ENCODE measurements around the gene RCN1.
A peak's percentile ranks its signal among the peaks of the same experiment; 100 is the strongest.
"Not testable (repeated sequence)": the region's sequence is repeated elsewhere in the genome, so short reads cannot be mapped to it uniquely, and the experiment has no call there.

Gene RCN1

DNA sequence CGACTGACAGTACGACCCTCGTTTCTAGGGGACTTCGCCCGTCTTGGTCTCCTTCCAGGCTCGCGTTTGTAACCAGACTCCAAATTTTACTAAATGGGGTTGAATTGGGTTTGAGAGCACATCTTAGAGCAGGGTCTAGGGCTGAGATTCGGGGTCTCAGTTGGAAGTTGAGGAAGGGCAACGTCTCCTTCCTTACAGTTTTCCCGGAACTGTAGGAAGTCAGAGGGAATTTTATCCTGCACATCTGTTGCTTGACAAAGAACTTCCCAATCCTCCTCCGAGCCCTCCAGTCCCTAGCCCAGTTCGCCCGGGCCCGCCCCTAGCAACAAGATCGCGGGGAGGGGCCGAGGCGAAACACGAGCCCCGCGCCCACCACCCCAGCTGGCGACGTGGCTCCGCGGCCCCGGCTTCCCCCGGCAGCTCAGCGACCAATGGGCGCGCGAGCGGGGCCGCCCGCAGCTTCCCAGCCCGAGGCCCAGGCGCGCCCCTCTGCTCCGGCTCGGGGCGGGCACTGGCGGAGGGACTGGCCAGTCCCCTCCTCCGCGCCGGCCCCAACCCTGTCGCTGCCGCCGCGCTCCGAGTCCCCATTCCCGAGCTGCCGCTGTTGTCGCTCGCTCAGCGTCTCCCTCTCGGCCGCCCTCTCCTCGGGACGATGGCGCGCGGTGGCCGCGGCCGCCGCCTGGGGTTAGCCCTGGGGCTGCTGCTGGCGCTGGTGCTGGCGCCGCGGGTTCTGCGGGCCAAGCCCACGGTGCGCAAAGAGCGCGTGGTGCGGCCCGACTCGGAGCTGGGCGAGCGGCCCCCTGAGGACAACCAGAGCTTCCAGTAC is at the start of gene RCN1:
Gene RCN1 (plus strand): TSS at position 530 of the 826 bp plus-strand sequence. CDS start 123 bp downstream, at position 653.
- peak; percentile 77 for DNase-seq

DNA sequence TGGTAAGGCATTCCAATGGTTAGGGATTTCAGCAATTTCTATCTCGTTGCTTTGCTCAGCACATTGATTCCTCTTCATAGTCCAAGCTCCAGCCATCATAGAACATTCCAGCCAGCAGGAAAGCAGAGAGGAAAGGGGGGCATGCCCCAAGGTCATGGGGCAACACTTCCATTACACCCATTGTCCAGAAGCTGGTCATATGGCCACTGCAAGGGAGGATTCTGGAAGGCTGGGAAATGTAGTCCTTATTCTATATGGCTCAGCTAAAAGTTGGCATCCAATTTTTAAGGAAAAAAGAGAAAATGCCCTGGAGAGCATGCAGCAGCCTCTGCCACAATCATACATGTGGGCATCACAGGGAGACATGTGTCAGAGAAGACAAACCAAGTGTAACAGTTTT is 47.1 kb upstream of the RCN1 start:
- DNase-seq: no peak

DNA sequence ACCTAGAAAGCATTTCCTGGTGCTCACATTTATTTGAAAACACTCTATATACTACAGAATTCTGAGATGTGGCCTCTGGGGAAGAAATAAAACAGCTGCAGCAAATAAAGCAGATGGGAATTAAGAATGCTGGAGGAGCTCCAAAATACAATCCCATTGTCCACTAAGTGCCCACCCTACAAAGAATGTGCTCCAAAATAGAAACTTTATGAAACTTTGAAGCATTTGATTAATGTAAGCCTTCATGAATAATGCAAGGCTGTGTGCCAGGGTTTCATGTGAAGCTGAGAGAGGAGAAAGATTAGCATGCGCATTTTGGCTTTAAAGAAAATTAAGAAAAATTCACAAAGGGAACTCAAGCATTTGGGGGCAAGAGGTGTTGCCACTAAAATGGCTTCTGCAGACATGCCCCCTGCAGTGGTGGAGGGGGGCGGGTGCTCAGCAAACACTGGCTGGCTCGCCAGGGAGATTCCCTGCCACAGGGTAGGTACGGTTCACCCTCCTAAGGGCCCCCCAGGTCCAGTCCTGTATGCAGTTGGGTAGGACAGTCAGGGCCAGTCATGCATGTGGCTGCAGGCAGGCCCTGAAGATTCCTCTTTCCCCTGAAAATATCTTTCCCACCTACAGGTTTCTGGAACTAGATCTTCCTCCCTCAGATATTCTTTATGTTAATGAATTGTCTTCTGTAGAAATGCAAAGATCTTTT is 46.6 kb upstream of the RCN1 start:
- no peak for DNase-seq

DNA sequence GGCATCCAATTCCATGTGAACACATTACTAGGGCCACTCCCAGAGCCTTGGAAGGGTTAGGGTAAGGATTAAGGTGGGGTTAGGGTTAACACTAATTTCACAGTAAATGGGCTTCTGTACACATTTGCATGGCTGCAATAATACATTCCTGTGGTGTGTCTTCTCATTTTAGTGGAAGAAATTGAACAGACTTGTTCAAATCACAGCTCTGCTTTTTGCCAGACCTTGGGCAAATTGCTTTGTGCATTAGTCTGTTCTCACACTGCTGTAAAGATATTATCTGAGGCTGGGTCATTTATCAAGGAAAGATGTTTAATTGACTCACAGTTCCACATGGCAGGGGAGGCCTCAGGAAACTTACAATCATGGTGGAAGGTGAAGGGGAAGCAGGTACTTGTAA is 45.4 kb upstream of the RCN1 start:
- DNase-seq: no peak

GRCh38 chr11:32050264-32050663 is 40.6 kb upstream of the RCN1 start:
- no peak for DNase-seq

GRCh38 chr11:32052215-32052614 is 38.7 kb upstream of the RCN1 start:
- peak; percentile 75 for DNase-seq

DNA sequence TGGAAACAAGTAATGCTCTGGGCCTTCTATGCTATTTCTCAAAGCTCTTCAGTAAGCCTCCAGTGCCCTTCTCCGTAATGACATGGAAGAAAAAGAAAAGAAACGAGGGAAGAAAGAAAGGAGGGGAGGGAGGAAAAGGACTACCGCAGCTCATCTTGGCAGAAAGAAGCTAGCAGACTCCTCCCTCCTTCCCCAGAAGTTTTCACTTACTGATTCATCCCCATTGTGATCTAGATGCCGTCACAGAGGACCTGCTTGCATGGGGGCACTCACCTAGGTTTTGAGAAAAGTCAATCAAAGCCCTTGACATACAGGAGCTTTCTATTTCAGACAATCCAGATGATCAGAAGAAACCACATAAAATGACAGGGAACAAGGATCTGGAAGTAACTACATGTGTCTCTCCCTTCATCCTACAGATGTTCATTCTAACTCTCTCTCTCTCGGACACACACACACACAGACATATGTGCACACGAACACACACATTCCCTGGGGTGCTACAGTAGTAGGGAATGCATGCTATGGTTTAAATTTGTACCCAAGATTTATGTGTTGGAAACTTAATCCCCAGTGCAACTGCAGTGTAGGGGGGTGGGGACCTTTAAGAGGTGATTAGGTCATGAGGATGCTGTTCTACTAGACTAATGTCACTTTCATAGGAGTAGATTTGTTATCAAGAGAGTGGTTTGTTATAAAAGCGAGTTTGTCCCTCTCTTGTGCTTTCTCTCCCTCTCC is 37.6 kb upstream of the RCN1 start:
- no peak for DNase-seq

DNA sequence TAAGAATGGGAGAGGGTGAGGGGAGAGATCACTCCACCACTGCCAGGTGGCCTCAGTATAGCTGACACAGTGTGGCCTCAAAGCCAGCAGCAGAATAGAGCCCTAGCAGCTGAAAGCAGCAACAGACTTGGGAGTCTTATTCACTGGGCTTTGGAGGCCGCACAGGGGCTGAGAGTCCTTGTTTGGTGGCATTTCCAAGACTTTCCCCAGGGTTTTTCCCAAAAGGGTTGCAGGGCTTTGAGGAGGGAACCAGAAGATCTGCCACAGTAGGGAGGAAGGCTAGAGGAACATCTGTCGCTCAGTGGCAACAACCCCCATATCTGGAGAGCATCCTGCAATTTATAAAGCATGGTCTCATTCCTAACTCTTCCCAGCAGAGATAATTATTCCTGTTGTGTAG is 35.0 kb upstream of the RCN1 start:
- DNase-seq: no peak

- DNase-seq: no peak
These were observed 34.4 kb upstream of the RCN1 start for GRCh38 chr11:32056438-32056837.

DNA sequence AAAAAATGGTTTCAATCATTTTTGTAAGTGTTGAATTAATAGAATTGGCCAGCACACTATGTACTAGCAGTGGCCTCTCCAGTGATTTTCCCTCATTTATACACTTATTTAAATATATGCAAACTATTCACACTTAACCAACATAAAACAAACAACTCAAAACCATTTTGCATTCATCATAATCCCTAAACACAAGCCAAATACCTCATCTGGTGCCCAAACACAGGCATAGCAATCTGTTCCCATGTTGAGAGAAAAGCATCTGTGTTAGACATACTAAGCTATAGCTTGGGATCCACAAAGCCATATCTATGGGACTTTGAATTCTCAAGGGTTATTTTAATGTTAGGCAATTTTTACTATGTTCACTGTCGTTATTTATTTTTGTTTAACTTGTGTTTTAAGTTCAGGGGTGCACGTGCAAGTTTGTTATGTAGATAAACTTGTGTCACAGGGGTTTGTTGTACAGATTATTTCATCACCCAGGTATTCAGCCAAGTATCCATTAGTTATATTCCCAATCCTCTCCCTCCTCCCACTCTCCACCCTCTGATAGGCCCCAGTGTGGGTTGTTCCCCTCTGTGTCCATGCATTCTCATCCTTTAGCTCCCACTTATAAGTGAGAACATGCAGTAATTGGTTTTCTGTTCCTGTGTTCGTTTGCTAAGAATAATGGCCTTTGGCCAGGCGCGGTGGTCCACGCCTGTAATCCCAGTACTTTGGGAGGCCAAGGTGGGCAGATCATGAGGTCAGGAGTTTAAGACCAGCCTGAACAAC is 31.0 kb upstream of the RCN1 start:
- no peak for DNase-seq

GRCh38 chr11:32062540-32062939 is 28.3 kb upstream of the RCN1 start:
- DNase-seq: no peak

DNA sequence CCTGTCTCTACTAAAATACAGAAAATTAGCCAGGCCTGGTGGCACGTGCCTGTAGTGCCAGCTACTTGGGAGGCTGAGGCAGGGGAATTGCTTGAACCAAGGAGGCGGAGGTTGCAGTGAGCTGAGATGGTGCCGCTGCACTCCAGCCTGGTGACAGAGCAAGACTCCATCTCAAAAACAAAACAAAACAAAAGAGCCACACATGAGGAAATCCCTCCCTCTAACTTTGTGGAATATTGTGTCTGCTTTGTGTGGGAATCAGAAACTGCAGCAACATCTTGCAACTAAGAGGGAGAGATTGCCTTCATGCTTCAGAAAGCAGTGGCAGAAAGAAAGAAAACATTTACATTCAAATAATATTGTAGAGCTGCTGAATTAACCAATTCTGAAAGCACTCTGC is 27.8 kb upstream of the RCN1 start:
- not testable (repeated sequence) for DNase-seq

GRCh38 chr11:32065865-32066629 is 24.8 kb upstream of the RCN1 start:
- DNase-seq: no peak

DNA sequence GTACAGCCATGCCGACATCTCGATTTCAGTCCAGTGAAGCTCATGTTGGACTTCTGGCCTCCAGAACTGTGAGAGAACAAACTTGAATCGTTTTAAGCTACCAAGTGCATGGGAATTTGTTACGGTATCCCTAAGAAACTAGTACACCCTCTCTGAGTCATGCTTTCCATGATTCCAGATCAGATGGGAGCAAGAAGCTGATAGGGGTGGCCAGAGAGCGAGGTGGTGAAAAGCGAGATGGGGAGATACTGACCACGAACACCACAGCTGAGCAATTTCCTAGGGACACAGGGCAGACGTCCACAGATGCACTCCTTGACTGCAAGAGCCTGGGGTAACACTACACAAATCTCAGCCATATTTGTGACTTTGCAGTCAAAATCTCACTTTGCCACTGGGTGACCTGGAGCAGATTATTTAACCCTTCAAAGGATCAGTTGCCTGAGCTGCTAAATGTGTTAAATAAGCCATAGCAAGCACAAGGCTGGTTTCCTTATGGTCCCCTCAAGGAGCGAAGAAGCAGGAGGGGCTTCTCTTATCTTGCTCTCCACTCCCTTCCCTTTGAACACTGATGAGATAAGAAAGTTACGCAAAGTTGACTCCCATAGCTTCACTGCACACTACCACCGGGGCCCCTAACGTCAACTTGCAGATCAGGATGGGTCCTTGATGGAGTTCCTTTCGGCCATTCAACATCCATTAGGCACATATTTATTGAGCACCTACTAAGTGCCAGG is 22.6 kb upstream of the RCN1 start:
- no peak for DNase-seq

DNA sequence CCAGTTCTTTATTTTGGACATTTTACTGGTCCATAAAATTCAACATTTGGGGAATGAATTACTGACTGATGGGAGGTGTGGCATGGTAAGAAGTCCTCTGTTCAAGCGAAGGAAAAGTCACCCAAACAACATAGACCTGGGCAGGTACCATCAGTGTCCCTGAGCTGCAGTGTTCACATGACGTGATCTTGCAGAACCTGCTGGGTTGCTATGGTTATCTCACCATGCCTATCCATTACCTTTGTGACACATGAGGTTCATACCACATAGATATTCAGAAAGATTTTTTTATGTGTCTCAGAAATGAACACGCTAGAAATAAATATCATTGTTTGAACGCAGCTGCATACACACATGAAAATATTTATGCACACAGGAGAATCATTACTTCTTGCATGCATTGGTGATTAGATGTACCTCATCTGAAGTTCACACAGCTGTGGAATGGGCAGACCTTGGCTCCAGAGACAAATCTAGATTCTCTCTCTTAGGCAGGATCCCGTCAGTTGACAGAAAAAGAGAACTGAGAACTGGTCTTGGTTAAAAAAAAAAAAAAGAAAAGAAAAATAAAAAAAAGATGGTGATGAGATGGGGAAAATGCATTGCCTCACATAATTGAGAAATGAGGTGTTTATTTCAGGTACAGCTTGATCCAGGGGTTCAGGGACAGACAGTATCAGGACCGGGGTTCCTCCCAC is 21.4 kb upstream of the RCN1 start:
- DNase-seq: no peak

GRCh38 chr11:32070692-32071091 is 20.2 kb upstream of the RCN1 start:
- DNase-seq: no peak

DNA sequence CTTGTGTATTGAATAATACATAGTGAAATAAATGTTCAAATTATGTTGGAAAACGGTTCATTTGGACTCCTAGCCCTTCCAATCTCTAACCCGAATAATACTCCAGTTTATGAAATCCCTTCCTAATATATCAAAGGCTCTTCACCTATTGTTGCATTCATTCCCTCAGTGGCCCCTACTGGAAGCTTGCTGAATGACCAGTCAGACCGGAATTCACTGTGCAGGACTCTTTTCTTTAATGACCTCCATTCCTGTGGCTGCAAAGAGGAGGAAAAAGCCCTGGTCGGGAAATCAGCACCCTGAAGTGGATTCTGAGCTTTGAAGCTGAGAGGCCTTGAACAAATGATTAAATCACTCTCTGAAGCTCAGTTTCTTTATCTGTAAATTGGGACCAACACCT is 19.1 kb upstream of the RCN1 start:
- no peak for DNase-seq

- no peak for DNase-seq
These were observed 17.8 kb upstream of the RCN1 start for GRCh38 chr11:32072872-32073643.

DNA sequence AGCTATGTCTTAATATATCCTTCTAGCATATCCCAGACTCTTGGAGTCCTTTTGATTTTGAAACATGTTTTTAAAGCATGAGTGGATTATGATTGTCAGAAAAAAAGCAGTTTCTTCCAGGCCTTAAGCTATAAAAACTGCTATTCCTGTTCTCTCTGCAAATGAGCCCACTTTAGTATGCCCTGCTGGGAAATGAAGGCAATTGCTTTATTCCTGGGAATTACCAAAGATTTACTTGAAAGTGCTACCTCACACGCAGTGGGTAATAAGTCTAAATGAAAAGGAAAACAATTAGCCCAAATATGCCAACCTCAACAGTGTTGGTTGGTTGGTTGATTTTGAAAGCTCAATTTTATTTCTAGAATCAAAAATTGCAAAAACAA is 17.2 kb upstream of the RCN1 start:
- no peak for DNase-seq

- no peak for DNase-seq
These were observed 11.3 kb upstream of the RCN1 start for GRCh38 chr11:32079553-32079952.

All from activated CD8-positive, alpha-beta memory T cell treated with anti-CD3 and anti-CD28 coated beads, Interleukin-2, amount 50 U/mL, for 48 hours (primary cell).